ENCODE measurements around the gene RELA. TPM values are rescaled to one million over a fixed set of nuclear protein-coding genes. Genes with fewer than 3 reads are reported as not detected.
"Not testable (repeated sequence)": the region's sequence is repeated elsewhere in the genome, so short reads cannot be mapped to it uniquely, and the experiment has no call there.

Gene RELA
- total RNA-seq, 1 donor from 2014 or later: 97.9 TPM

DNA sequence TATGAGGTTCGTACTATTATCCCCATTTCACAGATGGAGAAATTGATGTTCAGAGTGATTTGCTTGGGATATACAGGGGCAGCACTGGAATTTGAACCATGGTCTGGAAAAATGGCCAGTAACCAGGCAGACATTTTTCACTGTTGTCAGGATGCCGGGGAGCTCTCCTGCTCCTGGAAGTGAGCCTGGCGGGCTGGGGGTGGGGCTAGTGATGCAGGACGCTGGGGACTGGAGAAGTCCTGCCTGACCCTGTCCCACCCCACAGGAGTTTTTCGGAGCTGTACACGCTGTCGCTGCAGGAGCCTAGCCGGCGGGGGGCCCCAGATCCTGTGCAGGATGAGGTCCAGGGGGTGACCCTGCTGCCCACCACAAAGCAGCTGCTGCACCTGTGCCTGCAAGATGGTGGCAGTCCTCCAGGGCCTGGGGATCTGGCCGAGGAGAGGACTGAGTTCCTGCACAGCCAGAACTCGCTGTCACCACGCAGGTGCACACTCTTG, 13.7 kb downstream of the RELA start:
- no peak for DNase-seq (ENCODE audit: low spot score)

DNA sequence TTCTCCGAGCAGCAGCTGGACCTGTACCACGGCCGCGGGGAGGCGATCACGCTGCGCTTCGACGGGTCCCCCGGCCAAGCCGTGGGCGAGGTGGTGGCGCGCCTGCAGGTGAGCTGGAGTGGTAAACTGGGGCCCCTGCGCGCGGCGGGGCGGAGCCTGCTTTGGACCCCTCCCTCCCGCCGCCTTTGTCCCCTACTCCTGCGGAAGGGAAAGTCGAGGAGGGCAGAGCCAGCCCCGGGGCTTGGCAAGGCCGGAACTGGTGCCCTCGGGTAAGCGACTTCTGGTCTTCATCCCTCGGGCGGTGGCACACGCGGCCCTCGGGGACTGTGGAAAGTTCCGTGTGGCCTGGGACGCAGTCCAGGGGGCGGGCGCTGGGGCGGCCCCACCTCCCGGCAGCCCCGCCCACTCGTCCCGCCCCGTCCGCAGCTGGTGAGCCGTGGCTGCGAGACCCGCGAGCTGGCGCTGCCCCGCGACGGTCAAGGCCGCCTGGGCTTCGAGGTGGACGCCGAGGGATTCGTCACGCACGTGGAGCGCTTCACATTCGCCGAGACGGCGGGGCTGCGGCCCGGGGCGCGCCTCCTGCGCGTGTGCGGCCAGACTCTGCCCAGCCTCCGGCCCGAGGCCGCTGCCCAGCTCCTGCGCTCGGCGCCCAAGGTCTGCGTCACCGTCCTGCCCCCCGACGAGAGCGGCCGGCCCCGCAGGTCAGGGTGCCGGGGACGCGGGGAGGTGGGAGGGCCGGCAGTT, 15.6 kb downstream of the RELA start:
- DNase-seq (ENCODE audit: low spot score): no peak

- no peak for DNase-seq (ENCODE audit: low spot score)
Observed at GRCh38 chr11:65646288-65646957, 16.3 kb downstream of the RELA start.

GRCh38 chr11:65645710-65646109, 17.0 kb downstream of the RELA start:
- no peak for DNase-seq (ENCODE audit: low spot score)

DNA sequence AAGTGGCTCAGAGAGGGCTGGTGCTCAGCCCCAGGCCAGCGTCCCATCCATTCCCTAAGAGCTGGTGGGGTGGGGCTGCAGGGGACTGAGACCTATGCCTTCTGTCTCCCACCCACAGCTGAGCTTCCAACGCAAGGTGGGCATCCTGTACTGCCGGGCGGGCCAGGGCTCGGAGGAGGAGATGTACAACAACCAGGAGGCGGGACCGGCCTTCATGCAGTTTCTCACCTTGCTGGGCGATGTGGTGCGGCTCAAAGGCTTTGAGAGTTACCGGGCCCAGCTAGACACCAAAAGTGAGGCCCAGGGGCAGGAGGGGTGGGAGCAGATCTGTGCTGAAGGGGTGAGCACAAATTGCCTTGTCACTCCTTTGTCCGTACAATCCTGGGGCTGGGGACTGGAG, 17.9 kb downstream of the RELA start:
- DNase-seq (ENCODE audit: low spot score): no peak

DNA sequence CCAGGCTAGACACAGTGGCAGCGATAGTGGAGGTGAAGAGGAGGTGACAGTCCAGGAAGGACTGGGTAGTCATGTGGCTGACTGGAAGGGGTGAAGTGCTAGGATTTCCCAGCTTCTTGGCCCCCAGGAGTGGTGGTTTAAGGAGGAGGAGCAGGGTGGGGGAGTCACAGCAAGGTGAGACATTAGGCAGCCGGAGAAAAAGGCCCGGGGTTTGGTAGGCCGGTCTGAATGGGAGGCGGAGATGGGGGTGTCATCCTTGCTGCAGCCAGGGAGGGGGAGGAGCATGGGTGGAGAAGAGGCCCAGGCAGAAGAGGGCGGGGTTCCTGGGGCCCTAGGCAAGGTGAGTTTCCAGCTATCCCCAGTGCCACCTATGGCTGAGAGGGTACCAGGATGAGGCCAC, 18.7 kb downstream of the RELA start:
- DNase-seq (ENCODE audit: low spot score): no peak

DNA sequence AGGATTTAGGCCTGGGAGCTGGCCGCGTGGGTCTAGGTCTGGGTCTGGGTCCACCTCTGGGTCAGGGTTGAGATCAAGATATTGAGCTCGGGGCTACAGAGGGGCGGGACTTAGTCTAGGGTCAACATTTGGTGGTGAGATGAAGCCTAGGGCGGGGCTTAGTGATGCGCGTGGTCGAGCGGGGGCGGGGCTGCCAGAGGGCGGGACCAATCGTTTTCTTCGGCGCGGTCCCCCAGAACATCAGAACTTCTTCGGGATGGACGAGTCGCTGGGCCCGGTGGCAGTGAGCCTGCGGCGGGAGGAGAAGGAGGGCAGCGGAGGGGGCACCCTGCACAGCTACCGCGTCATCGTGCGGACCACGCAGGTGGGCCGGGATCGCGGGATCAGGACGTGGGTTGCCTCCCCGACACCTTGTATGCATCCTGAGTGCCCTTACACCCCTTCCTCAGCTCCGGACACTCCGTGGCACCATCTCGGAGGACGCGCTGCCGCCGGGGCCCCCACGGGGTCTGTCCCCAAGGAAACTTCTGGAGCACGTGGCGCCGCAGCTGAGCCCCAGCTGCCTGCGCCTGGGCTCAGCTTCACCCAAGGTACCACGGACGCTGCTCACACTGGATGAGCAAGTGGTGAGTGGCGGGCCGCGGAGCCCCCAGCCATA, 20.6 kb downstream of the RELA start:
- DNase-seq (ENCODE audit: low spot score): no peak

DNA sequence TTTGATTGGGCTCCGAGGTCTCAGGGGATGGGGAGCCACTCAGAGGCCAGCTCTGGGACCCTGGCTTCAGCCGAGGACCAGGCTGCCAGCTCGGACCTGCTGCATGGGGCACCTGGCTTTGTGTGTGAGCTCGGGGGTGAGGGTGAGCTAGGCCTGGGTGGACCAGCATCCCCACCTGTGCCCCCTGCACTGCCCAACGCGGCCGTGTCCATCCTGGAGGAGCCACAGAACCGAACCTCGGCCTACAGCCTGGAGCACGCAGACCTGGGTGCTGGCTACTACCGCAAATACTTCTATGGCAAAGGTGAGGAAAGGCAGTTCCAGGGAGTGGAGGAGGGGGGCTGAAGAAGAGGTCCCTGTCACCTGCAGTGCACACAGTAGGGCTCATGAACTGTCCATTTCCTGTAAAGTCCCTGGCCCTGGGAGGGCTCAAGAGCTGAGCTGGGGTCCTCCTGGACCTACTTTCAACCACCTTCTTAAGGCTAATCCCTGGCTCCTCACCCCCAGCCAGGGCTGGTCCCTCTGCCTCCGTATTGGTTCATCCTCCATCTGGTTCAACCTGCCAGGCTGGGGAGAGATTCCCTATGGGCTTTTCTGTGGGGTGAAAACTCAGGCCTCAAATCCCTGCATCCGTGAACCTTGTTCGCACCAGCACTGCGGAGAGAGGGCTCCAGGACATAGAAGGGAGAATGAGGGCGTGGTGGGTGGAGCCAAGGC, 21.3 kb downstream of the RELA start:
- DNase-seq (ENCODE audit: low spot score): no peak

DNA sequence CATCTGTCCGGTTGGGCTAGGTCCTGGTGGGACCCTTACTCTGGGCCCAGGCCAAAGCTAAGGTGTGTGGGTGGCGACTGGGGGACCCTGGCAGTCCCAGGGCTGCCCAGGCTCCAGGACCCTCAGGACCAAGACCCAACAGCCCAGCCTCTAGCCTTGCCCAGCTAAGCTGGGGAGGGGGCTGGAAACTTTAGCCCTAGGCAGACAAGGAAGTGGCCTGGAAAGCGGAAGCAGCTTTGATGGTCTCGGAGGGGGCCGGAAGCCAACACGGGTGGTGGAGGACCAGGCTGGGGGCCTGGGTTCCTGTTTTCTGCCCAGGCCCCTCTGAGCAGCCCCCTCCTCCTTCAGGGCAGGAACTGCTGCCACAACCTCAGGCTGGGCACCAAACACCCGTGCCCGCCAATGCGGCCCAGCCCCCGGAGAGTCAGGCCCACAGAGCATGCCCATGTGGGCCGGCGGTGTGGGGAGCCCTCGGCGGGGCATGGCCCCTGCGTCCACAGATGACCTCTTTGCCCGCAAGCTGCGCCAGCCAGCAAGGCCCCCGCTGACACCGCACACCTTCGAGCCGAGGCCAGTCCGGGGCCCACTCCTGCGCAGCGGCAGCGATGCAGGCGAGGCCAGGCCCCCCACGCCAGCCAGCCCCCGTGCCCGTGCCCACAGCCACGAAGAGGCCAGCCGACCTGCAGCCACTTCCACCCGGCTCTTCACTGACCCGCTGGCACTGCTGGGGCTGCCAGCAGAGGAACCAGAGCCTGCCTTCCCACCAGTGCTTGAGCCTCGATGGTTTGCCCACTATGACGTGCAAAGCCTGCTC, 22.0 kb downstream of the RELA start:
- DNase-seq (ENCODE audit: low spot score): no peak

DNA sequence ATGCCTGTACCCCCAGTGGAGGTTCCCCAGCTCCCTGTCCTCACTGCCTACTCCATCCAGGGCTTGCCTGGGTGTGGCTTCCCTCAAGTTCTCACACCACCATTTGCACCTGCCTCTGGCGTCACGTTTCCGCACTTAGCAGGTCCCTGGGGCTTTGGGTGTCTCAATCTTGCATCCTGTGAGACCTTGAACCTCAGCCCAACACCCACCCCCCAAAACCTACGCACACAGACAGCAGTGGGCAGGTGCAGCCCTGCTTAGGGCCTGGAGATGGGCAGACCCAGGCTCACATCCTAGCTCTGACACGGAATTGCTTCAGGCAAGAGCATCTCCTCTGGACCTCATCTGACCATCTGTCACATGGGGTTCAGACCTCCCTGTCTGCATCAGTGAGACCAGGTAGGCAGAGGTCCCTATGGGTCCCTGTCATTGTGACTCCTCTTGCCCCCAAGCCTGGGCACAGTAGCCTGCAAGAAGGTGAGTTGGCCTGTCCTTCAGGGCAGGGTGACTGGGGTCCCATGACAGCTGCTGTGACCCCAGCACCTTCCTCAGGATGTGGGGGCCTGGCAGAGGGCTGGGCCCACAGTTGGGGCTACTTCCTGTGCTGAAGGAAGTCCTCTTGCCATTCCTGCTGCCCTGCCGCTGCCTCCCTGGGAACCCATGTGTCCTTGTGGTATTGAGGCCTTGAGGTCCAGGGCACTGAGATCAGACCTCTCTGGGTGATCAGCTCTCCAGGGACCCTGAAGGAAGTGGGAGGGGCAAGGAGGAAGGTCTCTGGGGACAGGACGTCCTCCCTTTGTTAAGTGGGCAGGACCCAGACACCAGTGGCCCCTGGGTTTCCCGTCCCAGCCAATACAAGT, 22.9 kb downstream of the RELA start:
- DNase-seq (ENCODE audit: low spot score): no peak

GRCh38 chr11:65639228-65639597, 23.5 kb downstream of the RELA start:
- not testable (repeated sequence) for DNase-seq (ENCODE audit: low spot score)

DNA sequence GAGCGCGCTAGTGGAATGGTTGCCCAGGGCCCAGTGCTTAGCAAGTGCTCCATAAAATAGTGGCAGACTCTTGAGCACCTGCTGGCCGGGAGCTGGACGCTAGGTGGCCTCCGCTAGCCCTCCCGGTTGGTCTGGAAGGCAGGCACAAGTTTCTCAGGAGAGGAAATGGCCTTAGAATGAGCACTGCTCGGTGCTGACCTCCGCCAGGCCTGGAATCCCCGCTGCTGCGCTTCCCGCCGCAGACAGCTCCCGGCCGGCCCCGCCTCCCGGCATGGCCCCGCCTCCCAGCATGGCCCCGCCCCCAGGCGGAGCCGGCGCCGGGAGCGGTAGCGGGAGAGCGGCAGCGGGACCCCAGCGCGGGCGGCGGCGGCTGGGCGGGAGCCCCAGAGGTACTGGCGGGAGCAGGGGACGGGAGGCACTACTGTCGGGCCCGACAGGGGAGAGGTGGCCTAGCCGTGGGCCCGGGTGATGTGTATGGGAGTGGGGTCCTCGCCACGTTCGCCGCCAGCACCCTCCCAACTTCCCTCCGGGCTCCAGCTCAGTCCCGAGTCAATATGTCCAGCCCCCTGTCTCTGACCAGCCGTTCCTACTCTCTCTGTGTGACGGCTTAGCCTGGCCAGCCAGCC, 24.8 kb downstream of the RELA start, which contains the start of gene SIPA1:
TSS of gene SIPA1 (plus strand) at position 308 of the 626 bp plus-strand sequence. CDS start 2,821 bp downstream, outside the sequence.
- no peak for DNase-seq (ENCODE audit: low spot score)

GRCh38 chr11:65637032-65637557, 25.6 kb downstream of the RELA start:
- DNase-seq (ENCODE audit: low spot score): no peak

GRCh38 chr11:65636108-65637031, 26.3 kb downstream of the RELA start:
- DNase-seq (ENCODE audit: low spot score): no peak

GRCh38 chr11:65634905-65635731, 27.6 kb downstream of the RELA start:
- DNase-seq (ENCODE audit: low spot score): no peak

DNA sequence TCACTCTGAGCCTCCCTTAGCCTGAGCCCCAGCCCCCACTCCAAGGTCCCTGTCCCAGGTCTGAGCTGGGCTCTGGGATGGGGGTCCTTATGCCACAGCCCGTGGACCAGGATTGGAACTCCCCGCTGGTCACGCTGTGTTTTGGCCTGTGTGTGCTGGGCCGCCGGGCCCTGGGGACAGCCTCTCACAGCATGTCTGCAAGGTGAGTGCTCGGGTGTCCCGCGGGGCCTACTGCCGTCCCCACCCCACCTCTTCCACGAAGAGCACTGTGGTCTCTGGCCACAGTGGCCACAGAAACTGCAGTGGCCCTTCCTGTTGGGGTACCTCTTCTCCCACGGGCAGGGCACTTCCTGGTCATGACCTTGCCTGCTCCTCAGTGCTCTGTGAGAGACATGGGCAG, 28.3 kb downstream of the RELA start:
- no peak for DNase-seq (ENCODE audit: low spot score)

DNA sequence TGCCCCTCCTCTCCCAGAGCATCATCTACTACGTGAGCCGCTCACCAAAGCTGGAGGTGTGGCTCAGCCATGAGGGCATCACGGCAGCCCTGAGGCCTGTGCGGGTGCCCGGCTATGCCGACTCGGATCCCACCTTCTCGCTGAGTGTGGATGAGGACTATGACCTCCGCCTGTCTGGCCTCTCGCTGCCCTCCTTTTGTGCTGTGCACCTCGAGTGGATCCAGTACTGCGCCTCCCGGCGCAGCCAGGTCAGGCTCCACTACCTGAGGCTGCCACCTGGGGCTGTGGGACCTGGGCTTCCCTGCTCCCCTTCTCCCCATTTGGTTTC, 28.6 kb downstream of the RELA start:
- DNase-seq (ENCODE audit: low spot score): no peak
